Neural progenitor cell (in vitro differentiated cells): ENCODE results near the gene ITLN2. TPM values are rescaled to one million over a fixed set of nuclear protein-coding genes. Genes with fewer than 3 reads are reported as not detected.
"Not testable (repeated sequence)": the region's sequence is repeated elsewhere in the genome, so short reads cannot be mapped to it uniquely, and the experiment has no call there.

Source experiments
- DNase-seq: peaks from one replicate; pipeline ENCODE4 v3.0.0-alpha.2; 2016; ENCODE audit warnings: low spot score
- H2AFZ ChIP-seq: fragments of 200-600 bp; sonication (generic); replicated peaks from 2 replicates; pipeline ENCODE4 v1.6.1; 2016; ENCODE audit warnings: antibody characterized with exemption
- H3F3A ChIP-seq: fragments of 200-600 bp; sonication (generic); 2 replicates; pipeline ENCODE4 v1.6.1; 2016; ENCODE audit warnings: antibody characterized with exemption, low read depth
- H3K27ac ChIP-seq: fragments of 200-600 bp; sonication (generic); 2 replicates; pipeline ENCODE4 v1.5.1; 2016; ENCODE audit warnings: mild to moderate bottlenecking
- H3K27me3 ChIP-seq: fragments of 200-600 bp; sonication (generic); 2 replicates; pipeline ENCODE4 v1.6.1; 2016; ENCODE audit warnings: mild to moderate bottlenecking, moderate library complexity
- H3K36me3 ChIP-seq: fragments of 200-600 bp; sonication (generic); 2 replicates; pipeline ENCODE4 v1.5.1; 2016
- H3K4me1 ChIP-seq: fragments of 200-600 bp; sonication (generic); 2 replicates; pipeline ENCODE4 v1.6.1; 2016; ENCODE audit warnings: mixed run types
- H3K4me2 ChIP-seq: fragments of 200-600 bp; sonication (generic); 2 replicates; pipeline ENCODE4 v1.6.1; 2016
- H3K4me3 ChIP-seq: fragments of 200-600 bp; sonication (generic); 2 replicates; pipeline ENCODE4 v1.5.1; 2016
- H3K79me2 ChIP-seq: fragments of 200-600 bp; sonication (generic); 2 replicates; pipeline ENCODE4 v1.6.1; 2016; ENCODE audit warnings: low read depth
- H3K9ac ChIP-seq: fragments of 200-600 bp; sonication (generic); 2 replicates; pipeline ENCODE4 v1.6.1; 2016
- H3K9me3 ChIP-seq: fragments of 200-600 bp; sonication (generic); 2 replicates; pipeline ENCODE4 v1.5.1; 2016; ENCODE audit warnings: low read depth
- H4K20me1 ChIP-seq: fragments of 200-600 bp; sonication (generic); 2 replicates; pipeline ENCODE4 v1.6.1; 2016; ENCODE audit warnings: low read depth
- H3K27ac Mint-ChIP-seq: 3 replicates; pipeline ENCODE4 v1.8.0; 2021; ENCODE audit warnings: mixed read lengths
- H3K27me3 Mint-ChIP-seq: 2 replicates; pipeline ENCODE4 v1.8.0; 2022; ENCODE audit warnings: low read depth, mild to moderate bottlenecking, inconsistent platforms, moderate library complexity, mixed read lengths; ENCODE audit not compliant: insufficient read depth
- H3K36me3 Mint-ChIP-seq: 3 replicates; pipeline ENCODE4 v1.8.0; 2021; ENCODE audit warnings: mixed read lengths
- H3K4me1 Mint-ChIP-seq: 3 replicates; pipeline ENCODE4 v1.8.0; 2021; ENCODE audit warnings: mixed read lengths
- H3K4me3 Mint-ChIP-seq: 3 replicates; pipeline ENCODE4 v1.8.0; 2021; ENCODE audit warnings: mild to moderate bottlenecking, moderate library complexity, mixed read lengths
- H3K9me3 Mint-ChIP-seq: 3 replicates; pipeline ENCODE4 v1.8.0; 2020; ENCODE audit warnings: mixed read lengths
- EZH2 ChIP-seq: fragments of 200-600 bp; sonication (generic); IDR thresholded peaks from 2 replicates; pipeline ENCODE4 v1.6.1; 2017; ENCODE audit warnings: antibody characterized with exemption, mild to moderate bottlenecking, moderate library complexity
- EZH2phosphoT487 ChIP-seq: fragments of 200-600 bp; sonication (generic); IDR thresholded peaks from 2 replicates; pipeline ENCODE4 v1.6.1; 2017; ENCODE audit warnings: antibody characterized with exemption
- total RNA-seq: library from RNA; depleted of rRNA; stranded (reverse); fragments of >200 nt; gene quantifications from 2 replicates; pipeline ENCODE4 v1.2.3, GENCODE V29; 2015; ENCODE audit warnings: low replicate concordance
- TF ChIP-seq, protein P1 (sequence below): fragments of 200-600 bp; sonication (generic); IDR thresholded peaks from 2 replicates; pipeline ENCODE4 v1.5.1; 2017; ENCODE audit warnings: antibody characterized with exemption, mild to moderate bottlenecking

ITLN2 gene
- total RNA-seq, 1 donor from 2014 or later = not detected

DNA sequence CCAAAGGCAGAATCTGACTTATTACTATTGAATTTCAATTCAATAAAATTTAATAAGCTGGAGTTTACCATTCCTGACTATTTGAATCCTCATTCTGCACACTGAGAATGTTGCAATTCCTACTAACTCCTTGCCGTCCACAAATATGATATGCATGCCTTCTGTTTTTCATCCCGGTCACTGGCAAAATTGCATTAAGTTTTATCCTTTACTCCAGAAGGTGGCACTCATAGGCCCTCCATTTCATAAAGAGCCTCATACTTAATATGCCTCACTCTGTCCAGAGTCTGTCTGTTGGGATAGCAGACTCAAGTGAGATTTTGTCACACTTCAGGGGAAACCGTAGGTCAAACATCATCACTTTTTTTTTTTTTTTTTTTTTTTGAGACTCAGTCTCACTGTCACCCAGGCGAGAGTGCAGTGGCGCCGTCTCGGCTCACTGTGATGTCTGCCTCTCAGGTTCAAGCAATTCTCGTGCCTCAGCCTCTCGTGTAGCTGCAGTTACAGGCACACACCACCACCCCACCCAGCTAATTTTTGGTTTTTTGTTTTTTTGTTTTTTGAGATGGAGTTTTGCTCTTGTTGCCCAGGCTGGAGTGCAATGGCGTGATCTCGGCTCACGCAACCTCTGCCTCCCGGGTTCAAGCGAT, 39.1 kb upstream of the ITLN2 start:
- Histone ChIP-seq H3K36me3 (no peaks in the 10 kb centered on the region), H3K9me3 (no peaks in the 10 kb centered on the region), H2AFZ (no peak overlapping the region), H3K9ac (no peak overlapping the region), H3K4me1 (no peaks in the 10 kb centered on the region), H3K27me3 (no peaks in the 10 kb centered on the region), H3K4me3 (no peak overlapping the region), H3K4me2 (no peak overlapping the region), H3K79me2 (no peaks in the 10 kb centered on the region), H4K20me1 (no peaks in the 10 kb centered on the region), H3F3A (peaks cover 14% of the 10 kb centered on the region), H3K27ac (no peak overlapping the region)
- Mint-ChIP-seq H3K4me3 (no peak overlapping the region), H3K4me1 (peaks cover 9% of the 10 kb centered on the region), H3K9me3 (peaks cover 2% of the 10 kb centered on the region), H3K36me3 (no peaks in the 10 kb centered on the region), H3K27me3 (peaks cover 6% of the 10 kb centered on the region), H3K27ac (no peak overlapping the region)
- TF ChIP-seq EZH2phosphoT487 (no peak), EZH2 (no peak)
- TF ChIP-seq, protein P1, sequence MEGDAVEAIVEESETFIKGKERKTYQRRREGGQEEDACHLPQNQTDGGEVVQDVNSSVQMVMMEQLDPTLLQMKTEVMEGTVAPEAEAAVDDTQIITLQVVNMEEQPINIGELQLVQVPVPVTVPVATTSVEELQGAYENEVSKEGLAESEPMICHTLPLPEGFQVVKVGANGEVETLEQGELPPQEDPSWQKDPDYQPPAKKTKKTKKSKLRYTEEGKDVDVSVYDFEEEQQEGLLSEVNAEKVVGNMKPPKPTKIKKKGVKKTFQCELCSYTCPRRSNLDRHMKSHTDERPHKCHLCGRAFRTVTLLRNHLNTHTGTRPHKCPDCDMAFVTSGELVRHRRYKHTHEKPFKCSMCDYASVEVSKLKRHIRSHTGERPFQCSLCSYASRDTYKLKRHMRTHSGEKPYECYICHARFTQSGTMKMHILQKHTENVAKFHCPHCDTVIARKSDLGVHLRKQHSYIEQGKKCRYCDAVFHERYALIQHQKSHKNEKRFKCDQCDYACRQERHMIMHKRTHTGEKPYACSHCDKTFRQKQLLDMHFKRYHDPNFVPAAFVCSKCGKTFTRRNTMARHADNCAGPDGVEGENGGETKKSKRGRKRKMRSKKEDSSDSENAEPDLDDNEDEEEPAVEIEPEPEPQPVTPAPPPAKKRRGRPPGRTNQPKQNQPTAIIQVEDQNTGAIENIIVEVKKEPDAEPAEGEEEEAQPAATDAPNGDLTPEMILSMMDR = no peak
- no peak for DNase-seq

DNA sequence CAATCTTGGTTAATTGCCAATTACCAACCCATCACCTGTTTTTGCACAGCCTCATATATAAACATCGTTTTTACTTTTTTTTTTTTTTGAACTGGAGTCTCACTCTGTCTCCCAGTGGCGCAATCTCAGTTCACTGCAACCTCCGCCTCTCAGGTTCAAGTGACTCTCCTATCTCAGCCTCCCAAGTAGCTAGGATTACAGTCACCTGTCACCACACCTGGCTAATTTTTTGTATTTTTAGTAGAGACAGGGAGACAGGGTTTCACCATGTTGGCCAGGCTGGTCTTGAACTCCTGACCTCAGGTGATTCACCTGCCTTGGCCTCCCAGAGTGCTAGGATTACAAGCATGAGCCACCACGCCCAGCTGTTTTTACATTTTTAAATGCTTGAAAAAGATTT, 37.4 kb upstream of the ITLN2 start:
- not testable (repeated sequence) for H3K9me3 ChIP-seq, H3K9me3 Mint-ChIP-seq, H3K4me3 Mint-ChIP-seq, H3K79me2 ChIP-seq, H3K36me3 ChIP-seq, H3K4me1 Mint-ChIP-seq, H3K4me3 ChIP-seq, H3K9ac ChIP-seq, H3K4me1 ChIP-seq, H3K27me3 Mint-ChIP-seq, H3K27me3 ChIP-seq, H3K4me2 ChIP-seq, DNase-seq, H3K27ac ChIP-seq, H3K27ac Mint-ChIP-seq, H4K20me1 ChIP-seq, H2AFZ ChIP-seq, H3K36me3 Mint-ChIP-seq
- H3F3A ChIP-seq = peaks cover 20% of the 10 kb centered on the region

DNA sequence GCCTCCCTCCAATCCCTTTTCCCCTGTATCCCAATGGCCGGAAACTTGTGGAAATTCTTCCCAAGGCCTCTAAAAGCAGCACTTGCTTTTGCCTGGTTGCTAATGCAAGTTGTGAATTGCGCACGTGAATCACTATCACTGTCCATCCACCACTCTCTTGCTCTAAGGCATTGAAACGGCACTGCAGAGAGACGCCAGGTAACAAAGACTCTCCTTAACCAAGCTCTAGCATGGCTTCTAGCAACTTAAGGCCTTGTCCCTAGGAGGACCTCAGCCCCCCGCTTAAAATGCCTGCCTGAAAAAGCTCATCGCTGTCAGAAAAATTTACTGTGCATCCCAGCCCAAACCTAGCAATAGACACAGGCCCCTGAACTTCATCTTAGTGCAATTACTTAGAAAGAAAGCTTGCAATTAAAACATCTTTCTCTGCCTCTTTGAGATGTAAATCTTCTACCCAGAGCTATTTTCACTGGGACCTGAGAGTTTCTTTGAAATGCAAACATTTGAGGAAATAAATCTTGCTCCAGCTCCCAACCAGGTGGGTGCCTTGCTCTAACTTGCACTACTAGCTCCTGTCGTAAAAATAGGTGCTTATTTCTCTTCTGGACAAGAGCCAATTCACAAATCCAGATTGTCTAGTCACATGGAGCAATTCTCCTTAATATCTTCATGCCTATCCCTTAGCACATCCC, 32.9 kb upstream of the ITLN2 start:
- no peak overlapping the region for H2AFZ ChIP-seq
- H3K36me3 ChIP-seq = no peaks in the 10 kb centered on the region
- H3K4me1 Mint-ChIP-seq = no peaks in the 10 kb centered on the region
- no peak overlapping the region for H3K27ac ChIP-seq
- peaks cover 5% of the 10 kb centered on the region for H3K9me3 Mint-ChIP-seq
- no peak overlapping the region for H3K4me3 ChIP-seq
- H4K20me1 ChIP-seq = no peaks in the 10 kb centered on the region
- H3K4me3 Mint-ChIP-seq = no peak overlapping the region
- peaks cover 11% of the 10 kb centered on the region for H3K27me3 Mint-ChIP-seq
- H3K9me3 ChIP-seq = no peaks in the 10 kb centered on the region
- peaks cover 32% of the 10 kb centered on the region for H3F3A ChIP-seq
- H3K4me2 ChIP-seq = no peak overlapping the region
- no peak for DNase-seq
- peaks cover 2% of the 10 kb centered on the region for H3K36me3 Mint-ChIP-seq
- no peaks in the 10 kb centered on the region for H3K79me2 ChIP-seq
- H3K27me3 ChIP-seq = peaks cover 12% of the 10 kb centered on the region
- H3K27ac Mint-ChIP-seq = no peak overlapping the region
- no peak overlapping the region for H3K9ac ChIP-seq
- TF ChIP-seq EZH2 (no peak), EZH2phosphoT487 (no peak)
- TF ChIP-seq, protein P1 = no peak
- no peaks in the 10 kb centered on the region for H3K4me1 ChIP-seq

DNA sequence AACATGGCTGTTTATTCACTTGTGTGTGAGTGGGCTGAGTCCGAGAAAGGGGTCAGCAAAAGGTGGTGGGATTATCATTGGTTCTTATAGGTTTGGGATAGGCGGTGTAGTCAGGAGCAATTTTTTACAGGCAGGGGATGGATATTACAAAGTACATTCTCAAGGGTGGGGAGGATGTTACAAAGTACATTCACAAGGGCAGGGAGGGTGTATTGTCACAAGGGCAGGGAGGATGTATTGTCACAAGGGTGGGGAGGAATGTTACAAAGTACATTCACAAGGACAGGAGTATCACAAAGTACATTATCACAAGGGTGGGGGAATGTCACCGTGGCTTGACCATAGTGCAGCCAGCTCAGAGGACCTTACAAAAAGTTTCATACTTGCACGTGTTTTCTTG, 31.1 kb upstream of the ITLN2 start:
- Histone ChIP-seq H3K36me3 (no peaks in the 10 kb centered on the region), H4K20me1 (no peaks in the 10 kb centered on the region), H3K79me2 (no peaks in the 10 kb centered on the region), H3K4me3 (no peak overlapping the region), H3K4me1 (peaks cover 13% of the 10 kb centered on the region), H3K9me3 (no peaks in the 10 kb centered on the region), H3K27ac (no peak overlapping the region), H2AFZ (no peak overlapping the region), H3K9ac (no peak overlapping the region), H3F3A (peaks cover 48% of the 10 kb centered on the region), H3K27me3 (peaks cover 30% of the 10 kb centered on the region), H3K4me2 (no peak overlapping the region)
- Mint-ChIP-seq H3K27me3 (peaks cover 29% of the 10 kb centered on the region), H3K27ac (no peak overlapping the region), H3K36me3 (peaks cover 2% of the 10 kb centered on the region), H3K4me3 (no peak overlapping the region), H3K9me3 (peaks cover 13% of the 10 kb centered on the region), H3K4me1 (peaks cover 7% of the 10 kb centered on the region)
- DNase-seq = no peak
- TF ChIP-seq, protein P1 = no peak
- TF ChIP-seq EZH2 (no peak), EZH2phosphoT487 (no peak)
